Tibial nerve (tissue), 3 donors: ENCODE results near the gene BTBD2.
A peak's percentile ranks its signal among the peaks of the same experiment; 100 is the strongest.

ENCODE experiments used
- POLR2A ChIP-seq, 2 donors: fragments of 450-650 bp; IDR thresholded peaks; one replicate each; pipeline ENCODE4 v1.6.1; 2017; ENCODE audit warnings: antibody characterized with exemption in 2 of 2, mild to moderate bottlenecking in 2 of 2, moderate library complexity in 2 of 2
- TF ChIP-seq, protein P1 (sequence below), 5 experiments: fragments of 200-600 bp in 3 of 5; fragments of 450-650 bp in 2 of 5; sonication (generic) in 3 of 5; IDR thresholded peaks; one replicate each; pipeline ENCODE4 v1.5.1; 2016 to 2019; ENCODE audit warnings: antibody characterized with exemption in 5 of 5, mild to moderate bottlenecking in 3 of 5, moderate library complexity in 2 of 5

DNA sequence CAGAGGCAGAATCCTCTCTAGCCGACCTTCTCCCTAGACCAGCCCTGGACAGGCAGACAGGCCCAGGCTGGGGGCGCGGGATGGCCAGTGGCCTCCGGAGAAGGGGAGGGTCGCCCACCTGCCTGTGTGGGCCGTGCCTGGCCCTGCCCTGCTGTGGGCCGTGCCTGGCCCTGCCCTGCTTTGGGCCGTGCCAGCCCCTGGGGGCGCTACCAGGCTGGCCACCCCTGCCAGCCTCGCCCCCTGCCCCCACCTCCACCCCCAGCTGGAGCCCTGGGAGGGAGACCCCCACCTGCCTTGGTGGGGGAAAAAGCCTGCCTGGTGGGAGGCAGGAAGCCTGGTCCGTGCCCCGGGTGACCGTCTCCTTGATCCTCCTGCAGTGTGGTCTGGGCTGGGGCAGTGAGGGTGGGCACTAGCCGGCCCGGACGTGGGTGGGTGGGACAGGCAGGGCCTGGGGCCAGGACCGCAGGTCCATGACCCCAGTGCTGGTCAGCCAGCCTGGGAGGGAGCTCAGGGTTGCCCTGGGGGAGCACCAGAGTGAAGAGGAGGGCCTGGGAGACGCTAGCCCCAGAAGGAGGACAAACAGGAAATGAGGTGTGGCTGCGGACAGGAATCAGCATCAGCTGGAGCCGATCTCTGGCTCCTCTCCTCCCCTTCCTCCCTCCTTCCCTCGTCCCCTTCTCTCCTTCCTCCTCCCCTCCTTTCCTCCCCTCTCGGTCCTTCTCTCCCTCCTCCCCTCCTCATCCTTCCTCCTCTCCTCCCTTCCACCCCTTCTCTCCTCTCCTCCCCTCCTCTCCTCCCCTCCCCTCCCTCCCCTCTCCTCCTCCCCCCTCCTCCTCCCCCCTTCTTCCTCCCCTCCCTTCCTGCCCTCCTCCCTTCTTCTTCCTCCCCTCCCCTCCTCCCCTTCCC lies 40.7 kb upstream of the BTBD2 start:
- TF ChIP-seq, protein P1, sequence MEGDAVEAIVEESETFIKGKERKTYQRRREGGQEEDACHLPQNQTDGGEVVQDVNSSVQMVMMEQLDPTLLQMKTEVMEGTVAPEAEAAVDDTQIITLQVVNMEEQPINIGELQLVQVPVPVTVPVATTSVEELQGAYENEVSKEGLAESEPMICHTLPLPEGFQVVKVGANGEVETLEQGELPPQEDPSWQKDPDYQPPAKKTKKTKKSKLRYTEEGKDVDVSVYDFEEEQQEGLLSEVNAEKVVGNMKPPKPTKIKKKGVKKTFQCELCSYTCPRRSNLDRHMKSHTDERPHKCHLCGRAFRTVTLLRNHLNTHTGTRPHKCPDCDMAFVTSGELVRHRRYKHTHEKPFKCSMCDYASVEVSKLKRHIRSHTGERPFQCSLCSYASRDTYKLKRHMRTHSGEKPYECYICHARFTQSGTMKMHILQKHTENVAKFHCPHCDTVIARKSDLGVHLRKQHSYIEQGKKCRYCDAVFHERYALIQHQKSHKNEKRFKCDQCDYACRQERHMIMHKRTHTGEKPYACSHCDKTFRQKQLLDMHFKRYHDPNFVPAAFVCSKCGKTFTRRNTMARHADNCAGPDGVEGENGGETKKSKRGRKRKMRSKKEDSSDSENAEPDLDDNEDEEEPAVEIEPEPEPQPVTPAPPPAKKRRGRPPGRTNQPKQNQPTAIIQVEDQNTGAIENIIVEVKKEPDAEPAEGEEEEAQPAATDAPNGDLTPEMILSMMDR (IDR thresholded peaks at IDR 0.05) = peak in 1 of 5 experiments; percentile 14
- TF ChIP-seq POLR2A (IDR thresholded peaks at IDR 0.05) = peak; percentile 29 to 71
